Astrocyte of the spinal cord (primary cell): ENCODE data around the gene PCSK5.
"Not testable (repeated sequence)": the region's sequence is repeated elsewhere in the genome, so short reads cannot be mapped to it uniquely, and the experiment has no call there.

Source experiments
- DNase-seq: peaks from one replicate; pipeline ENCODE4 v3.0.0; 2011; ENCODE audit warnings: low read depth, low spot score
- H3K4me3 ChIP-seq: 2 replicates; pipeline ENCODE4 v1.5.1; 2011; ENCODE audit warnings: low read depth, mild to moderate bottlenecking, low read length, moderate library complexity
- CTCF ChIP-seq: IDR thresholded peaks from 2 replicates; pipeline ENCODE4 v1.5.1; 2012; ENCODE audit warnings: low read depth, mild to moderate bottlenecking, low read length, inconsistent platforms
- in situ Hi-C: cut with HindIII; loops from 2 replicates; pipeline ENCODE4 v1.10.0; 2017; ENCODE audit warnings: low sequenced_read_pairs

The PCSK5 gene

DNA sequence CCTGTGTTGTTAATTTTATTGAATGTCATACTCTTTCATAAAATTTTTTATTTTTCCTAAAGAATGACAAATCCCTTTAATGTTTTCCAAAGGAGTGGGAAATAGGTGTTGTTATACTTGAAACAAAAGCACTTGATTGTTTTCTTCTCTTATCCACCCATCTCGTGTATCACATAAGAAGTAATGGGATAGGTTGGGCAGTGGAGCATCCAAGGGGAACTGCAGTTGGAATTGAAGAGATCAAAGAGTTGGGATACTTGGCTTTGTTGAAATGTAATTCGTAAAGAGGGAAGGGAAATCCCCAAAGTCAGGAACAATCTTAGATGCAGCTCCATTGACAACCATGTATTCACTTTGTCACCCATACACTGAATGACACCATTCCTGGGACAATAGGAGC, 148.0 kb downstream of the PCSK5 start:
- in situ Hi-C loops, result no loop called here
- H3K4me3 ChIP-seq, result no peak overlapping the region
- no peak for DNase-seq
- TF ChIP-seq CTCF, result no peak

DNA sequence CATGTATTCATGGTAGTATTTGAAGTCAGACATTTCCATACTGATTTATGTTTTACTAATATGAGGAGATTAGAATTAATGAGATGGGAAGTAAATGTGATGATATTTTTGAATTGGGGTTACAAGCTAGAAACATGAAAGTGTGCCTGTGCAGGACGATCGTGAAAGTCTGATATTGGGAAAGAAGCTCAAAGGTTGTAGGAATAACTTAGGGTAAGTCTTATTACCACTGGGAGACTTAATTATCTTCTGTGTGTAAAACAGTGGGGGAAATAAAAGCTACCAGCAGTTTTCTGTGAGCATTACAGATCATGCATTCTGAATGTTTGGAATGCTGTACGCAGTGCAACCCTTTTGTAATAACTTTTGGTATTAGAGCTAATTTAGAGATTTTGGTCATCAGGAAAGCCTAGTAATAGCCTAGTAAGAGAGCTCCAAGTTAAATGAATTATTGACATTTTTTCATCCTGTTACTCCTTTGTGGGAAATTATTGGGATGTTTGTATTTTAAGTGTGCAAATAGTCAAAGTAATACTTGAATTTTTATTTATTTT, 153.9 kb downstream of the PCSK5 start:
- TF ChIP-seq CTCF, result no peak
- peak; percentile 16 for DNase-seq
- in situ Hi-C loops, result no loop called here
- no peak overlapping the region for H3K4me3 ChIP-seq

DNA sequence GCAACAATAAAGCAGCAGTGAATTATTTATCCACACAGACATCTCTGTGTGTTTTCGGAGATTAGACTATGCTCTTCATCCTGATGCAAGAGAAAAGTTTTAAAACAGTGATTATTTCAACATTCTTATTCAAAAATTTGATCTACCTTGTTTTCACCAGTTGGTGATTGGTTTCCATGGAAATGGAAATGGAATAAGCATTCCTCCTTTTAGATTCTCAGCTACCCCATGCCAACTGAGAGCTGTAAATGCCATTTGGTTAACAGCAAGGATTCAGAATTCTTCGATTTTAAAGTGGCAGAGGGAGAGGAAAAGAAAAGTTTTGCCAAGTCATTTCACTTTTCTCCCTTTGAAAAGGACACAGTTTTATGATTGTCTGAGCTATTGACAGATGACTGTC, 154.7 kb downstream of the PCSK5 start:
- no peak overlapping the region for H3K4me3 ChIP-seq
- DNase-seq, result no peak
- in situ Hi-C loops, result no loop called here
- TF ChIP-seq CTCF, result no peak

DNA sequence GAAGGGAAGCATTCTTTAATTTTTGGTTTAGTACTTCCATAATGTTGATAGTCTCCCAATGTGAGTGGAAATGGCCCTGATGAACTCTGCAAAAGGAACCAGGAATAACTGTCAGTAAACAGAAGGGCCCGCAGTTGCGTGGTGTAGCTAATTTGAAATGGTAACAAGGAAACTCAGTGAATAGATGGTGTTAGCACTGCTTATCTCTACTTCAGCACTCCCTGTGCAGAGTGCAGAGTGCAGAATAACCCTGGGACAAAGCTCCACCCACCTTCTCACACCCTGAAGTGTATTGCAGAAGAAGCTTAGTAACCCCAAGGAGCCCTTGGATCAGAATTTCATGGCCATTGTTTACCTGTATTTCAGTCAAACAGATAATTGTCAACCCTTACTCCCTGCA, 158.9 kb downstream of the PCSK5 start:
- H3K4me3 ChIP-seq, result no peak overlapping the region
- no peak for DNase-seq
- no peak for TF ChIP-seq CTCF
- in situ Hi-C loops, result no loop called here

DNA sequence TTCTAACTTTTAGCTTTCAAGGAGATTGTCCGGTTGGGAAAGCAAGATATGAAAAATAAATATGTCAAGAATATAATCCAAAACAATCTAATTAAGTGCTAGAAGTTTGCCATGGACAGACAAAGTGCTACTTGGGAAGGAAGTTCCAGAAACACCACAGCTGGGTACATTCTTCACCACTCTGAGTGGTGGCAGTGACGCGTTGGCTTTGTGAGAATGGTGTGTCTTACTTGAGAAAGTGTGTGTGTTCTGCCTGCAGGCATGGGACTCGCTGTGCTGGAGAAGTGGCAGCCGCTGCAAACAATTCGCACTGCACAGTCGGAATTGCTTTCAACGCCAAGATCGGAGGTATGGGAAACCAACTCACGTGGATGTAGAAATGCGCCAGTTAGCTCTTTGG, 177.2 kb downstream of the PCSK5 start:
- no peak for TF ChIP-seq CTCF
- in situ Hi-C loops, result no loop called here
- no peak overlapping the region for H3K4me3 ChIP-seq
- DNase-seq, result no peak

DNA sequence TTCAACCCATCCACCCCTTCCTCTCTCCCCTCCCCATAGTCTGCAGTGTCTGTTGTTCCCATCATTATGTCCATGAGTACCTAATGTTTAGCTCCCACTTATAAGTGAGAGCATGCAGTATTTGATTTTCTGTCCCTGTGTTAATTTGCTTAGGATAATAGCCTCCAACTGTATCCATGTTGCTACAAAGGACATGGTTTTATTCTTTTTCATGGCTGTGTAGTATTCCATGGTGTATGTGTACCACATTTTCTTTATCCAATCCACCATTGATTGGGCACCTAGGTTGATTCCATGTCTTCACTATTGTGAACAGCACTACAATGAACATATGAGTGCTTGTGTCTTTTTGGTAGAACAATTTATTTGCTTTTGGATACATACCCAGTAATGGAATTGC, 187.1 kb downstream of the PCSK5 start:
- no peak for DNase-seq
- H3K4me3 ChIP-seq, result no peak overlapping the region
- TF ChIP-seq CTCF, result no peak
- in situ Hi-C loops, result no loop called here

- DNase-seq, in situ Hi-C loops, H3K4me3 ChIP-seq: not testable (repeated sequence)
Observed at GRCh38 chr9:76081281-76081680, 190.8 kb downstream of the PCSK5 start.
